Measurements from ENCODE around the gene VRK2.
"Not testable (repeated sequence)": the region's sequence is repeated elsewhere in the genome, so short reads cannot be mapped to it uniquely, and the experiment has no call there.

VRK2 gene

GRCh38 chr2:58170334-58170933, 123.8 kb downstream of the VRK2 start:
- not testable (repeated sequence) for DNase-seq

GRCh38 chr2:58171831-58172230, 125.2 kb downstream of the VRK2 start:
- DNase-seq, result not testable (repeated sequence)

GRCh38 chr2:58177187-58177586, 130.6 kb downstream of the VRK2 start:
- DNase-seq, result not testable (repeated sequence)

- DNase-seq, result not testable (repeated sequence)
These were observed 133.6 kb downstream of the VRK2 start for GRCh38 chr2:58180175-58180574.

- no peak for DNase-seq
These were observed 134.0 kb downstream of the VRK2 start for GRCh38 chr2:58180635-58181034.

- DNase-seq, result no peak
These were observed 135.9 kb downstream of the VRK2 start for GRCh38 chr2:58182527-58182926.

GRCh38 chr2:58186501-58186900, 139.9 kb downstream of the VRK2 start:
- DNase-seq, result no peak

GRCh38 chr2:58187022-58187421, 140.4 kb downstream of the VRK2 start:
- DNase-seq, result not testable (repeated sequence)

GRCh38 chr2:58194458-58194857, 147.9 kb downstream of the VRK2 start:
- DNase-seq, result no peak

GRCh38 chr2:58195662-58196061, 149.1 kb downstream of the VRK2 start:
- no peak for DNase-seq

GRCh38 chr2:58197894-58198293, 151.3 kb downstream of the VRK2 start:
- no peak for DNase-seq

GRCh38 chr2:58202404-58202803, 155.8 kb downstream of the VRK2 start:
- DNase-seq, result no peak

GRCh38 chr2:58203018-58203417, 156.4 kb downstream of the VRK2 start:
- DNase-seq, result no peak

- DNase-seq, result no peak
These were observed 157.8 kb downstream of the VRK2 start for GRCh38 chr2:58204195-58204959.

GRCh38 chr2:58206785-58207184, 160.2 kb downstream of the VRK2 start:
- no peak for DNase-seq

GRCh38 chr2:58207189-58207588, 160.6 kb downstream of the VRK2 start:
- DNase-seq, result no peak
